ENCODE data around the gene TALDO1.

The TALDO1 gene

DNA sequence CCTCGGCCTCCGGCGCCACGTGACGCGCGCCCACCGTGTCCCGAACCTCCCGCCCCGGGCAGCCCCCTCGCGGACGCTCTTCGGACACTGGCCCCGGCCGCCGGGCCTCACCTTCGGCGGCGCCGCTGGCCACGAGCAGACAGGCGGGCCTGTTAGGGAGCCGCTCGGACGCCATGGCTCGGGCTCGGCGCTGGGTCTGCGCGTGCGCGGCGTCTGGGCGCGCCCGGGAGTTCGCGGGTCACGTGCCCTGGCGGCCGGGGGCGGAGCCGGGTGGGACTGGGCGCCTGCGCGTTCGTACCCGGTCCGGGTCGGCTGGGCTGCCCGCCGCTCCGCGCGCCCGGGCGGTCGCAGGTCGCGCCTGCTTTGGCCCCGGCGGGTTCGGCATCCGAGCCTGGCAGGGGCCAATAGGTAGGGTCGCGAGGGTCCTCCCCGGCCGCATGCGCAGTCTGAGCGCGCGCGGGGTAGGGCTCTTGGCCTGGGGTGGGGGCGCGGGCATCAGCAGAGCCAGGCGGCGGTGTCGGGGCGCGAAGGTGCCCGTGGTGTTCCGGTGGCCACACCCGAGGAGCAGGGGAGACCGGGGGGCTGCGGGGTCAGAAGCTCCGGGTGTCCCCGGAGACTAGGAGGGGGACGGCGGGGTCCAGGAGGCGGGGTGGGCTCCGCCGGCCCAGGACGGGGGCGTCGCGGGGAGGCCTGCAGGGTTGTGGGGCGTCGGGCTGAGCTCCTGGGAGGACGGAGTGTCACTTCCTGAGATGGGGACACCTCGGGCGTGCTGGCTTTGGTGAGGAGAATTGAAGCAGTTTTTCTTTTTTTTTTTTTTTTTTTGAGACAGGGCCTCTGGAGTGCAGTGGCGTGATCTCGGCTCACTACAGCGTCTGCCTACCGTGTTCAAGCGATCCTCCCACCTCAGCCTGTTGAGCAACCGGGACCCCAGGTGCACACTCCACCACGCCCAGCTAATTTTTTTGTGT, 30.3 kb downstream of the TALDO1 start, which contains the start of gene GATD1:
Gene GATD1 (minus strand): TSS at position 200 of the 968 bp plus-strand sequence. CDS start 25 bp downstream, at position 175.
- peaks cover 4% of the 10 kb centered on the region for H3K36me3 Mint-ChIP-seq (ENCODE audit: low read depth)

GRCh38 chr11:778976-779954, 32.0 kb downstream of the TALDO1 start:
- H3K4me1 Mint-ChIP-seq (ENCODE audit: low read depth): peaks cover 36% of the 10 kb centered on the region
- peak overlapping the region; percentile 41 for H3K4me3 Mint-ChIP-seq
- peak overlapping the region; percentile 26 for H3K27ac Mint-ChIP-seq
- no peaks in the 10 kb centered on the region for H3K9me3 Mint-ChIP-seq
- no peaks in the 10 kb centered on the region for H3K27me3 Mint-ChIP-seq
- H3K36me3 Mint-ChIP-seq (ENCODE audit: low read depth): peaks cover 7% of the 10 kb centered on the region

More for the DNA sequence above, 30.3 kb downstream of the TALDO1 start, which contains the start of gene GATD1:
- Mint-ChIP-seq H3K27me3 (no peaks in the 10 kb centered on the region), H3K27ac (peak within 1 kb of the TSS; percentile 86), H3K4me3 (peak within 1 kb of the TSS; percentile 91), H3K4me1 (ENCODE audit: low read depth) (peaks cover 36% of the 10 kb centered on the region), H3K9me3 (no peaks in the 10 kb centered on the region)

- peaks cover 28% of the 10 kb centered on the region for H3K4me1 Mint-ChIP-seq (ENCODE audit: low read depth)
- H3K9me3 Mint-ChIP-seq: no peaks in the 10 kb centered on the region
- H3K27ac Mint-ChIP-seq: no peak overlapping the region
- no peaks in the 10 kb centered on the region for H3K27me3 Mint-ChIP-seq
- peaks cover 7% of the 10 kb centered on the region for H3K36me3 Mint-ChIP-seq (ENCODE audit: low read depth)
- no peak overlapping the region for H3K4me3 Mint-ChIP-seq
These were observed 32.8 kb downstream of the TALDO1 start for GRCh38 chr11:779955-780532.

GRCh38 chr11:782264-783174, 35.3 kb downstream of the TALDO1 start:
- Mint-ChIP-seq H3K4me3 (no peak overlapping the region), H3K27ac (no peak overlapping the region), H3K4me1 (ENCODE audit: low read depth) (peaks cover 14% of the 10 kb centered on the region), H3K27me3 (no peaks in the 10 kb centered on the region), H3K36me3 (ENCODE audit: low read depth) (peaks cover 7% of the 10 kb centered on the region), H3K9me3 (no peaks in the 10 kb centered on the region)

DNA sequence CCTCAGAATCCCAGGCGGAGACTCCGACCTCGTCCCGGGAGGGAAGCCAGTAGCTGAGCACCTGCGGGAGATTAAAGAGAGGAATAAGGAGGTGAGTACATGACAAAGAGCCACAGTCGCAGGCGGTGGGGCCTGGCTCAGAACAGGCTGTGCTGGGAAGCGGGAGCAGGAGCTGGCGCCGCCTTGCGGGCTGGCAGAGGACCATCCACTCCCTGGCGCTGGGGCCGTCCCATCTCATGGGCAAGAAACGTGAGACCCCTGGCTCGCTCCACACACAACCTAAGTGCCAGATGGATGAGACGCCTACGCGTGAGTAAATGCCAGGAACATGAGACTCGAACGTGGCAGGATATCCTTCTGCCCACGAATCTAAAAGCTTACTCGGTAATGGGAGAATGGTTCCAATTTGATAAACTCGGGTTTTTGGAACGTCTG, 36.3 kb downstream of the TALDO1 start:
- Mint-ChIP-seq H3K27ac (no peak overlapping the region), H3K4me3 (no peak overlapping the region), H3K36me3 (ENCODE audit: low read depth) (peaks cover 7% of the 10 kb centered on the region), H3K27me3 (no peaks in the 10 kb centered on the region), H3K9me3 (no peaks in the 10 kb centered on the region), H3K4me1 (ENCODE audit: low read depth) (peaks cover 12% of the 10 kb centered on the region)

- no peak overlapping the region for H3K4me3 Mint-ChIP-seq
- no peaks in the 10 kb centered on the region for H3K4me1 Mint-ChIP-seq (ENCODE audit: low read depth)
- H3K36me3 Mint-ChIP-seq (ENCODE audit: low read depth): peaks cover 9% of the 10 kb centered on the region
These were observed 39.2 kb downstream of the TALDO1 start for GRCh38 chr11:786235-787083.

GRCh38 chr11:787084-787675, 39.9 kb downstream of the TALDO1 start:
- H3K4me1 Mint-ChIP-seq (ENCODE audit: low read depth): no peaks in the 10 kb centered on the region
- no peaks in the 10 kb centered on the region for H3K27me3 Mint-ChIP-seq
- H3K4me3 Mint-ChIP-seq: no peak overlapping the region
- no peaks in the 10 kb centered on the region for H3K9me3 Mint-ChIP-seq
- H3K36me3 Mint-ChIP-seq (ENCODE audit: low read depth): peaks cover 12% of the 10 kb centered on the region
- H3K27ac Mint-ChIP-seq: no peak overlapping the region

More at GRCh38 chr11:786235-787083, 39.2 kb downstream of the TALDO1 start:
- Mint-ChIP-seq H3K27me3 (no peaks in the 10 kb centered on the region), H3K9me3 (no peaks in the 10 kb centered on the region), H3K27ac (no peak overlapping the region)

GRCh38 chr11:788009-788640, 40.9 kb downstream of the TALDO1 start:
- no peaks in the 10 kb centered on the region for H3K27me3 Mint-ChIP-seq
- H3K4me1 Mint-ChIP-seq (ENCODE audit: low read depth): no peaks in the 10 kb centered on the region
- H3K4me3 Mint-ChIP-seq: no peak overlapping the region
- H3K27ac Mint-ChIP-seq: no peak overlapping the region
- no peaks in the 10 kb centered on the region for H3K9me3 Mint-ChIP-seq
- H3K36me3 Mint-ChIP-seq (ENCODE audit: low read depth): peaks cover 12% of the 10 kb centered on the region

DNA sequence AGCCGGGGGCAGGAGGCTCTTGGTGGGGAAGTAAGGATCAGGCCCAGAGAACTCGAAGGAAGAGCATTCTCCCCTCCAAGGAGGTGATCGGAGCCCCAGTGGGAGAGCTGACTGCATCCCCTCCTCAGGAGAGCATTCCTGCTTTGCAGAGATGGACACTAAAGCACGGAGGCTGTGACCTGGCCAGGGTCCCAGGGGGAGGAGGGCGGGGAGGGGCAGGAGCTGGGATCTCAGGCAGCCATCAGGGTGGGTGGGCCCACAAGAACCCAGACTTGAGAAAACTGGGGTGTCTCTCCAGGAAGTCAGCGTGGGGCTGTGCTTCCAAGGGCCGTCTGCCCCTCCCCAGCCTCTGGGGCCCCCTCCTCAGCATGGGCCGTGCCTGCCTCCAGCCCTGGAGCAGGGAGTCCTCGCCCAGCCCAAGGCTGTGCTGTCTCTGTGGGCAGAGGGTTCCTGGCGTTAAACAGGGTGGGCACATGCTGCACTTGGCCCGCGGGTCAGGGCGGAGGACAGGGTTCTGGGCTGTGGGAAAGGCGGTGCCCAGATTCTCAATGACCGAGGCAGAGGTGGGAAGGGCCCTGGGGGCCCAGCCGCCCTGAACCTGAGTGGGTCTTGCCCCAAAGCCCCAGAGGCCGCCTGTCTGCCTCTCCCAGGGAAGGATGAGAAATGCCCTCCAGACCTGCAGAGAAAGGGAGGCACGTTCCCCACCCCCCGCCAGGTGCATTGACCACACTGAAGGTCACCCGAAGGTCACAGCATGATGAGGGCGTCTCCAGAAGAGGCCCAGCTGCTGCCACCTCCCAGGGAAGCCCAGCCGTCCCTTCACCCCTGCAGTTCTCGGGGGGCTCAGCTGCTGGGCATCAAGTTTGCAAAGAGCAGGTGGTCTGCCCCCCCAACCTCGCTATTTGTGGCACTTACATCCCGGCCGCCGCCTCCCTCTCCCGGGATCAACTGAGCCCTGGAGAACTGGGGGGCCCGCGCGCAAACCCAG, 42.0 kb downstream of the TALDO1 start:
- H3K36me3 Mint-ChIP-seq (ENCODE audit: low read depth): peaks cover 9% of the 10 kb centered on the region
- no peaks in the 10 kb centered on the region for H3K9me3 Mint-ChIP-seq
- H3K4me1 Mint-ChIP-seq (ENCODE audit: low read depth): no peaks in the 10 kb centered on the region
- H3K27me3 Mint-ChIP-seq: no peaks in the 10 kb centered on the region
- peak overlapping the region; percentile 20 for H3K4me3 Mint-ChIP-seq
- H3K27ac Mint-ChIP-seq: no peak overlapping the region

GRCh38 chr11:789943-790342, 42.7 kb downstream of the TALDO1 start, which contains the start of gene CEND1:
Gene CEND1 (minus strand): TSS chr11:790090. CDS start chr11:788576, 1,514 bp downstream.
- H3K9me3 Mint-ChIP-seq: no peaks in the 10 kb centered on the region
- H3K27me3 Mint-ChIP-seq: no peaks in the 10 kb centered on the region
- no peaks in the 10 kb centered on the region for H3K4me1 Mint-ChIP-seq (ENCODE audit: low read depth)
- H3K36me3 Mint-ChIP-seq (ENCODE audit: low read depth): peaks cover 9% of the 10 kb centered on the region
- no peak within 1 kb of the TSS for H3K27ac Mint-ChIP-seq
- H3K4me3 Mint-ChIP-seq: peak within 1 kb of the TSS; percentile 20

DNA sequence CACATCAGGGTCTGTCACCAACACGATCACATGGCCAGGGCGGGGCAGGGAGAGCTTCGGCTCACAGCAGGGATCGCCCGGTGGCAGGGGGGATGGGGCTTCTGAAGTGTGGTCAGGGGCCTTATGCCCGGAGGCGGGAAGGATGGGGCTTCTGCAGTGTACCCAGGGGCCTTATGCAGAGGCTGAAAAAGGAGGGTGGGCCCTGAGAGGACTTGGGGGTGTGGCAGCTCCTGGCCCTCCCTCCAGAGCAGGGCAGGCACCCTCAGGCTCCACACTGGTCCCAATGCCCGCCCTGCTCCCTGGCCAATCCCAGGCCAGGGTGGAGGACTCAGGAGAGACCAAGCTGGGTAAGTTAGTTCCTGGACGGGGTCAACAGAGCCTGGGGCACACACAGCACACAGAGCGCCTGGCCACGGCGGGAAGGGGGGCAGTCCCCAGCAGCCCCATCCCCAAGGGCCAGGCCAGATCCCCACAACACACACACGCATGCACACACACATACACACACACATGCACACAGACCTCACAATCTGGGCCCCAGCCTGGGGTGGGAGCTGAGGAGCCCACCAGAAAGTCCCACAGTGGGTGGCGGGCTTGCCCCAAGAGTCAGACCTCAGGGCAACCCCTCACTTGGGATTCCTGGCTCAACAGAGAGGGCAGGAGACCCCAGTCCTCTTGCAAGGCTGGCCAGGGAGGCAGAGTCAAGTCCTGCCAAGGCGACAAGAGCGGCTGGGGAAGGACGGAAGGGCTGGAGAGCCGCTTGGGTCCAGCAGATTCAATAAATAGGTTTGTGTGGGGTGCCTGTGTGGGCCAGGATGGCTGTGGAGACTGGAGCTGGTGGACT, 43.7 kb downstream of the TALDO1 start:
- no peak overlapping the region for H3K4me3 Mint-ChIP-seq

More for the DNA sequence above, 43.7 kb downstream of the TALDO1 start:
- no peaks in the 10 kb centered on the region for H3K9me3 Mint-ChIP-seq
- no peak overlapping the region for H3K27ac Mint-ChIP-seq
- H3K36me3 Mint-ChIP-seq (ENCODE audit: low read depth): peaks cover 9% of the 10 kb centered on the region
- no peaks in the 10 kb centered on the region for H3K27me3 Mint-ChIP-seq
- H3K4me1 Mint-ChIP-seq (ENCODE audit: low read depth): peaks cover 1% of the 10 kb centered on the region
